ENCODE results near the gene TCF3.

DNA sequence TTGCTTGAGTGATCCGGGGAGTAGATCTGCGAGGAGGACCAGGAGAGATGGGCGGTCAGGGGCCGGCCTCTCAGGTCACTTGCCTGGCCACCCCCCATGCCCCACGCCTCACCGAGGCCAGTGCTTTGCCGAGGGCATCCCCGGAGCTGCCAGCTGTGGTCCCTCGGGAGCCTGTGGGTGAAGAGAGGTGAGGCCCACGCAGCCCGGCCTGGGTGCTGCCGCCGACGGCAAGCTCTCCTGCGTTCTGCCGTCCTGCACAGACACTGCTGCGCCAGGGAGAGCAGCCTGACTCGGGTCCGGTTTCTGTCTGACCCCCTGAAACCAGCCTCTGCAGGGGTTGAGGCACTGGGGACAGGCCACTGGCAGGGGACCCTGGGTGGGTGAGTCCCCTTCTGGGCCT lies 31.4 kb downstream of the TCF3 start:
- TF ChIP-seq, protein P1, sequence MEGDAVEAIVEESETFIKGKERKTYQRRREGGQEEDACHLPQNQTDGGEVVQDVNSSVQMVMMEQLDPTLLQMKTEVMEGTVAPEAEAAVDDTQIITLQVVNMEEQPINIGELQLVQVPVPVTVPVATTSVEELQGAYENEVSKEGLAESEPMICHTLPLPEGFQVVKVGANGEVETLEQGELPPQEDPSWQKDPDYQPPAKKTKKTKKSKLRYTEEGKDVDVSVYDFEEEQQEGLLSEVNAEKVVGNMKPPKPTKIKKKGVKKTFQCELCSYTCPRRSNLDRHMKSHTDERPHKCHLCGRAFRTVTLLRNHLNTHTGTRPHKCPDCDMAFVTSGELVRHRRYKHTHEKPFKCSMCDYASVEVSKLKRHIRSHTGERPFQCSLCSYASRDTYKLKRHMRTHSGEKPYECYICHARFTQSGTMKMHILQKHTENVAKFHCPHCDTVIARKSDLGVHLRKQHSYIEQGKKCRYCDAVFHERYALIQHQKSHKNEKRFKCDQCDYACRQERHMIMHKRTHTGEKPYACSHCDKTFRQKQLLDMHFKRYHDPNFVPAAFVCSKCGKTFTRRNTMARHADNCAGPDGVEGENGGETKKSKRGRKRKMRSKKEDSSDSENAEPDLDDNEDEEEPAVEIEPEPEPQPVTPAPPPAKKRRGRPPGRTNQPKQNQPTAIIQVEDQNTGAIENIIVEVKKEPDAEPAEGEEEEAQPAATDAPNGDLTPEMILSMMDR (IDR thresholded peaks at IDR 0.05), result no peak
- TF ChIP-seq POLR2A (IDR thresholded peaks at IDR 0.05), result no peak

All from lower leg skin (tissue), 3 donors.